Astrocyte of the cerebellum (primary cell): ENCODE data around the gene HYKK.
"Not testable (repeated sequence)": the region's sequence is repeated elsewhere in the genome, so short reads cannot be mapped to it uniquely, and the experiment has no call there.

Source experiments
- DNase-seq: peaks from one replicate; pipeline ENCODE4 v3.0.0-alpha.2; 2011; ENCODE audit warnings: low read depth
- H3K4me3 ChIP-seq: 2 replicates; pipeline ENCODE4 v1.5.1; 2011; ENCODE audit warnings: mild to moderate bottlenecking, low read depth, low read length, moderate library complexity
- in situ Hi-C: cut with HindIII; loops from 2 replicates; pipeline ENCODE4 v1.10.0; 2017; ENCODE audit warnings: low sequenced_read_pairs
- TF ChIP-seq, protein P1 (sequence below): IDR thresholded peaks from 2 replicates; pipeline ENCODE4 v1.5.1; 2012; ENCODE audit warnings: low read length, low read depth, moderate library complexity, mild to moderate bottlenecking; ENCODE audit errors: missing control alignments

The HYKK gene

DNA sequence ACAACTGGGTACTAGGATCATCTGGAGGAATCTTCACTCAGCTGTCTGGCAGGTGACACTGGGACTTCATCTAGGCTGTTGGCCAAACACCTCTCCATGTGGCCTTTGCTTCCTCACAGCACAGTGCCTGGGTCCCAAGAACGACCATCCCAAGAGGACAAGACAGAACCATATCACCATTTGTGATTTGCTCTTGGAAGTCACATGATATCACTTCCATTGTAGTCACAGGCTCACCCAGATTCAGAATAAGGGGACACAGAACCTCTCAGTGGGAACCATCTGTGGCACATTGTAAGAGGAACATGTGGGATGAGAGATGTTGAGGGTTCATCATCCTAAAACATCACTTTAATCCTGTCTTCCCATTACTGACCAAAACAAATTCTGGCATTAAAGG lies 31.0 kb downstream of the HYKK start:
- in situ Hi-C loops, result no loop called here
- no peak overlapping the region for H3K4me3 ChIP-seq
- TF ChIP-seq, protein P1, sequence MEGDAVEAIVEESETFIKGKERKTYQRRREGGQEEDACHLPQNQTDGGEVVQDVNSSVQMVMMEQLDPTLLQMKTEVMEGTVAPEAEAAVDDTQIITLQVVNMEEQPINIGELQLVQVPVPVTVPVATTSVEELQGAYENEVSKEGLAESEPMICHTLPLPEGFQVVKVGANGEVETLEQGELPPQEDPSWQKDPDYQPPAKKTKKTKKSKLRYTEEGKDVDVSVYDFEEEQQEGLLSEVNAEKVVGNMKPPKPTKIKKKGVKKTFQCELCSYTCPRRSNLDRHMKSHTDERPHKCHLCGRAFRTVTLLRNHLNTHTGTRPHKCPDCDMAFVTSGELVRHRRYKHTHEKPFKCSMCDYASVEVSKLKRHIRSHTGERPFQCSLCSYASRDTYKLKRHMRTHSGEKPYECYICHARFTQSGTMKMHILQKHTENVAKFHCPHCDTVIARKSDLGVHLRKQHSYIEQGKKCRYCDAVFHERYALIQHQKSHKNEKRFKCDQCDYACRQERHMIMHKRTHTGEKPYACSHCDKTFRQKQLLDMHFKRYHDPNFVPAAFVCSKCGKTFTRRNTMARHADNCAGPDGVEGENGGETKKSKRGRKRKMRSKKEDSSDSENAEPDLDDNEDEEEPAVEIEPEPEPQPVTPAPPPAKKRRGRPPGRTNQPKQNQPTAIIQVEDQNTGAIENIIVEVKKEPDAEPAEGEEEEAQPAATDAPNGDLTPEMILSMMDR, result no peak
- DNase-seq, result no peak

DNA sequence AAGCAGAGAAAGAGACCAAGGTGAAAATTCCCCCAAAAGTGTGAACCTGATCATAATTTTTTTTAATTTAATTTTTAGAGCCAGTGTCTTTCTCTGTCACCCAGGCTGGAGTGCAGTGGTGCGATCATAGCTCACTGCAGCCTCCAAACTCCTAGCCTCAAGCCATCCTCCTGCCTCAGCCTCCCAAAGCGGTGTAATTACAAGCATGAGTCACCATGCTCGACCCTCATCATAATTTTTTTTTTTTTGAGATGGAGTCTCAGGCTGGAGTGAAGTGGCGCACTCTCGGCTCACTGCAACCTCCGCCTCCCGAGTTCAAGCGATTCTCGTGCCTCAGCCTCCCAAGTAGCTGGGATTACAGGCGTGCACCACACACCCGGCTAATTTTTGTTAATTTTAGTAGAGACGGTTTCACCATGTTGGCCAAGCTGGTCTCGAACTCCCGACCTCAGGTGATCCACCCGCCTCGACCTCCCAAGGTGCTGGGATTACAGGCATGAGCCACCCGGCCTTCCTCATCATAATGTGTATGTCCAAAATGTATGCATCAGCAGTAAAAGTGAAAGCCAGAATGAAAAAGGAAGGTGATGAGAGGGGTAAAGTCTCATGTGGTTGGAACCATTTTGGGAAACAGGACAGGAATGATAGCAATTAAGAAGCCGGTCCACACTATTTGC lies 32.2 kb downstream of the HYKK start:
- in situ Hi-C loops, DNase-seq: not testable (repeated sequence)
- H3K4me3 ChIP-seq, result peak overlapping the region; percentile 94

GRCh38 chr15:78540141-78540870 lies 32.9 kb downstream of the HYKK start, which contains the start of gene PSMA4:
Gene PSMA4 (plus strand): TSS chr15:78540444. CDS start chr15:78541928, 1,484 bp downstream.
- peak within 1 kb of the TSS; percentile 94 for H3K4me3 ChIP-seq
- TF ChIP-seq, protein P1, result no peak
- in situ Hi-C loops, result no loop called here
- DNase-seq, result peak; percentile 51

DNA sequence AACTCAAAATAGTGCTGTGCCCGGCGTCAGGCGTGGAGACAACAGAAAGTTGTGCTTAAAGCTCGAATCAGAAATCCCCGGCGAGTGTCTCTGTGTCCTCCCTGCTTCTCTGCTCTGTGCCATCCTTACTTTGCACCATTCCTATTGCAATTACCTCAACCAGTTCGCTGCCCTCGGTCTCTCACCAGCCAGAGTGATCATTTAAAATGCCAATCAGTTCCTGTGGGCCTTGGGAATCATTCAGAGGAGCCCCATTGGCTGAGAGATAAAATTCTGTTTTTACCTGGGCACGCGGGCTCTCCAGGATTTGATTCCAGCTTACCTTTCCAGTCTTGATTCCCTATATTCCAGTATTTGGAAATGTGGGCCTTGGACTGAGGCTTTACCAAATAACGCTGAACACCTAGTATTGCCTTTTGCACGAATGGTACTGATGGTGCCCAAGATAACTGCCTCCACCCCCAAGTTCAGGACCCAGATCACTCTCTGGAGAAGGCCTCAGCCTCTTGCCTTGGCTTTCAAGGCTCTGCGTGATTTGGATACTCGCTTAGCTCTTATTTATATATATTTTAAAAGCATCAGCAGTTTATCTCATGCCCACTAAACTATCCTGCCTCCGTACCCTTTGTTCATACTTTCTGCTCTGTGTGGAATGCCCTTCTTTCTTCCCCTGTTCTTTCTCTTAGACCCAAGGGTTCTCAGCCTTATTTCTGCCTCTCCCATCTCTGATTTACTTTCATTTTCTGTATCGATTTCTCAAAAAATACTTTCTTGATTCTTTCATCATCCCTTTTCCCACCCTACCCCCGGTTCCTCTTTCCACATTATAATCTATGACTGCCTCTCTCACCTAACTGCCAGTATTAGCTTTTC lies 33.7 kb downstream of the HYKK start:
- DNase-seq, result no peak
- TF ChIP-seq, protein P1, result no peak
- peak overlapping the region; percentile 94 for H3K4me3 ChIP-seq
- in situ Hi-C loops, result no loop called here

DNA sequence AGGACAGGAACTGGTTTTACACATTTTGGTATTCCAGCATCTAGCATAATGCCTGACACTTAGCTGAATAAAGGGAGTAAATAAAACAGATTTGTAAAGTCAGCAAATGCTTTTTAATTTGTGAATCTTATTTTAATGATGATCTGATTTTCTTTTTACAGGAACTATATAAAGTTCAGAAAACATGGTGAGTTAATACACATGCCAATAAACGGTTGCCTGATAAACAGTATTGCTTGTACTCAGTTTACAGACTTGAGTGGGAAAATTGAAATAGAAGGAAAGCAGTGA lies 34.3 kb downstream of the HYKK start:
- DNase-seq, result no peak
- in situ Hi-C loops, result no loop called here
- H3K4me3 ChIP-seq, result peak overlapping the region; percentile 94
- TF ChIP-seq, protein P1, result no peak

DNA sequence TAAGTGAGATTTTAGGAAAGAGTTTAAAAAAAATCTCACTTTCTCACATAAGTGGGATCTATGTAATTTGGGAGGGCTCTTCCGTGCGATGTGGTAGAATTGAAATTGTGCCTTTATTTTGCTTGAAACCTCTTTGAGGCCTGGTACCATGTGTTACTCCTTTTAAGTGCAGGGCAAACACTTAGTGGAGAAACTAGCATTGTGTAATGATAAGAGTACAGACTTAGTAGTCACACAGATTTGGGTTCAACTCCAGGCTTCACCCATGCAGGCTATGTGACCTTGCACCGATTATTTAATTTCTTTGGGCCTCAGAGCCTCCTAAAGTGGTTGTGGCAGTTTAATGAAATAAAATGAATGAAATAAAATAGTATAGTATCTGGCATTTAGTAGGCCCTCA lies 35.3 kb downstream of the HYKK start:
- no peak for DNase-seq
- in situ Hi-C loops, result no loop called here
- no peak overlapping the region for H3K4me3 ChIP-seq
- TF ChIP-seq, protein P1, result no peak
